ENCODE measurements around the gene ZBTB7C. TPM values are rescaled to one million over a fixed set of nuclear protein-coding genes. Genes with fewer than 3 reads are reported as not detected.

Gene ZBTB7C
- total RNA-seq, 2 experiments from 2014 or later, result 0.09 TPM; not detected in 1

- H3K36me3 Mint-ChIP-seq, result no peaks in the 10 kb centered on the region
- no peaks in the 10 kb centered on the region for H3K9me3 Mint-ChIP-seq (ENCODE audit: low read depth)
- H3K4me1 Mint-ChIP-seq, result peaks cover 29% of the 10 kb centered on the region
- no peak overlapping the region for H3K4me3 Mint-ChIP-seq
- DNase-seq (no peak), ATAC-seq (no peak)
- peaks cover 39% of the 10 kb centered on the region for H3K27me3 Mint-ChIP-seq
- no peak overlapping the region for H3K27ac Mint-ChIP-seq
- CTCF ChIA-PET, result no interaction called here
Measured at GRCh38 chr18:48122376-48122775, 286.8 kb downstream of the ZBTB7C start.

- Mint-ChIP-seq H3K27ac (no peak overlapping the region), H3K27me3 (peaks cover 38% of the 10 kb centered on the region), H3K4me3 (no peak overlapping the region), H3K9me3 (ENCODE audit: low read depth) (no peaks in the 10 kb centered on the region), H3K4me1 (peaks cover 29% of the 10 kb centered on the region), H3K36me3 (no peaks in the 10 kb centered on the region)
- no peak for ATAC-seq
- CTCF ChIA-PET, result interaction anchor here (1.6 kb wide), 1 partner anchor 11 kb away, joined by 3 read pairs; no protein-coding TSS in a partner anchor
- DNase-seq, result no peak
Measured at GRCh38 chr18:48121752-48122151, 287.4 kb downstream of the ZBTB7C start.

GRCh38 chr18:48119204-48119603 lies 290.0 kb downstream of the ZBTB7C start:
- Mint-ChIP-seq H3K4me1 (peaks cover 11% of the 10 kb centered on the region), H3K9me3 (ENCODE audit: low read depth) (no peaks in the 10 kb centered on the region), H3K4me3 (no peak overlapping the region), H3K36me3 (no peaks in the 10 kb centered on the region), H3K27ac (no peak overlapping the region), H3K27me3 (peaks cover 36% of the 10 kb centered on the region)
- ATAC-seq, result no peak
- CTCF ChIA-PET, result no interaction called here
- no peak for DNase-seq

- no peak overlapping the region for H3K4me3 Mint-ChIP-seq
Measured at GRCh38 chr18:48116873-48117630, 292.1 kb downstream of the ZBTB7C start.

GRCh38 chr18:48116017-48116416 lies 293.2 kb downstream of the ZBTB7C start:
- DNase-seq (no peak), ATAC-seq (no peak)
- Mint-ChIP-seq H3K4me3 (no peak overlapping the region), H3K36me3 (no peaks in the 10 kb centered on the region), H3K27me3 (peaks cover 43% of the 10 kb centered on the region), H3K27ac (no peak overlapping the region), H3K4me1 (peaks cover 4% of the 10 kb centered on the region), H3K9me3 (ENCODE audit: low read depth) (no peaks in the 10 kb centered on the region)
- CTCF ChIA-PET, result interaction anchor here (0.6 to 1.1 kb wide), 2 partner anchors 7 to 305 kb away, joined by 3 to 4 read pairs; no protein-coding TSS in a partner anchor

More at GRCh38 chr18:48116873-48117630, 292.1 kb downstream of the ZBTB7C start:
- Mint-ChIP-seq H3K9me3 (ENCODE audit: low read depth) (no peaks in the 10 kb centered on the region), H3K27ac (no peak overlapping the region), H3K4me1 (no peaks in the 10 kb centered on the region), H3K27me3 (peaks cover 38% of the 10 kb centered on the region), H3K36me3 (no peaks in the 10 kb centered on the region)
- DNase-seq (no peak), ATAC-seq (no peak)
- CTCF ChIA-PET, result no interaction called here

- Mint-ChIP-seq H3K4me3 (no peak overlapping the region), H3K36me3 (no peaks in the 10 kb centered on the region), H3K27me3 (peaks cover 40% of the 10 kb centered on the region), H3K9me3 (ENCODE audit: low read depth) (no peaks in the 10 kb centered on the region), H3K4me1 (peaks cover 4% of the 10 kb centered on the region), H3K27ac (no peak overlapping the region)
- CTCF ChIA-PET, result no interaction called here
- DNase-seq (no peak), ATAC-seq (no peak)
Measured at GRCh38 chr18:48113691-48114090, 295.5 kb downstream of the ZBTB7C start.

- no peak overlapping the region for H3K4me3 Mint-ChIP-seq
- H3K9me3 Mint-ChIP-seq (ENCODE audit: low read depth), result no peaks in the 10 kb centered on the region
- no peaks in the 10 kb centered on the region for H3K36me3 Mint-ChIP-seq
- H3K4me1 Mint-ChIP-seq, result peaks cover 7% of the 10 kb centered on the region
- peaks cover 40% of the 10 kb centered on the region for H3K27me3 Mint-ChIP-seq
- ATAC-seq (no peak), DNase-seq (no peak)
- no peak overlapping the region for H3K27ac Mint-ChIP-seq
- CTCF ChIA-PET, result no interaction called here
Measured at GRCh38 chr18:48111587-48111986, 297.6 kb downstream of the ZBTB7C start.

GRCh38 chr18:48110797-48111196 lies 298.4 kb downstream of the ZBTB7C start:
- CTCF ChIA-PET, result interaction anchor here (0.9 kb wide), 1 partner anchor 10 kb away, joined by 3 read pairs; no protein-coding TSS in a partner anchor
- no peak for ATAC-seq
- no peak for DNase-seq
- Mint-ChIP-seq H3K27ac (no peak overlapping the region), H3K27me3 (peaks cover 48% of the 10 kb centered on the region), H3K36me3 (no peaks in the 10 kb centered on the region), H3K4me3 (no peak overlapping the region), H3K9me3 (ENCODE audit: low read depth) (no peaks in the 10 kb centered on the region), H3K4me1 (peaks cover 7% of the 10 kb centered on the region)

GRCh38 chr18:48109961-48110493 lies 299.2 kb downstream of the ZBTB7C start:
- H3K27me3 Mint-ChIP-seq, result peaks cover 56% of the 10 kb centered on the region
- H3K9me3 Mint-ChIP-seq (ENCODE audit: low read depth), result no peaks in the 10 kb centered on the region
- DNase-seq (no peak), ATAC-seq (no peak)
- no peaks in the 10 kb centered on the region for H3K36me3 Mint-ChIP-seq
- CTCF ChIA-PET, result interaction anchor here (0.9 kb wide), 1 partner anchor 11 kb away, joined by 3 read pairs; no protein-coding TSS in a partner anchor
- peaks cover 7% of the 10 kb centered on the region for H3K4me1 Mint-ChIP-seq
- no peak overlapping the region for H3K4me3 Mint-ChIP-seq
- no peak overlapping the region for H3K27ac Mint-ChIP-seq

GRCh38 chr18:48108136-48108535 lies 301.0 kb downstream of the ZBTB7C start:
- CTCF ChIA-PET, result no interaction called here
- Mint-ChIP-seq H3K4me1 (peaks cover 7% of the 10 kb centered on the region), H3K27me3 (peaks cover 61% of the 10 kb centered on the region), H3K4me3 (no peak overlapping the region), H3K9me3 (ENCODE audit: low read depth) (no peaks in the 10 kb centered on the region), H3K36me3 (no peaks in the 10 kb centered on the region), H3K27ac (no peak overlapping the region)
- ATAC-seq (no peak), DNase-seq (no peak)

GRCh38 chr18:48106976-48107781 lies 302.0 kb downstream of the ZBTB7C start:
- DNase-seq (no peak), ATAC-seq (no peak)
- no peak overlapping the region for H3K4me3 Mint-ChIP-seq
- CTCF ChIA-PET, result interaction anchor here (0.6 kb wide), 1 partner anchor 220 kb away, joined by 3 read pairs; no protein-coding TSS in a partner anchor
- H3K36me3 Mint-ChIP-seq, result no peaks in the 10 kb centered on the region
- no peaks in the 10 kb centered on the region for H3K9me3 Mint-ChIP-seq (ENCODE audit: low read depth)
- H3K4me1 Mint-ChIP-seq, result peaks cover 7% of the 10 kb centered on the region
- H3K27me3 Mint-ChIP-seq, result peaks cover 64% of the 10 kb centered on the region
- H3K27ac Mint-ChIP-seq, result no peak overlapping the region

- no peaks in the 10 kb centered on the region for H3K36me3 Mint-ChIP-seq
- H3K4me3 Mint-ChIP-seq, result no peak overlapping the region
- ATAC-seq (no peak), DNase-seq (no peak)
- H3K27me3 Mint-ChIP-seq, result peaks cover 69% of the 10 kb centered on the region
- H3K4me1 Mint-ChIP-seq, result peaks cover 5% of the 10 kb centered on the region
- no peak overlapping the region for H3K27ac Mint-ChIP-seq
- CTCF ChIA-PET, result interaction anchor here (0.6 kb wide), 1 partner anchor 220 kb away, joined by 3 read pairs; no protein-coding TSS in a partner anchor
- no peaks in the 10 kb centered on the region for H3K9me3 Mint-ChIP-seq (ENCODE audit: low read depth)
Measured at GRCh38 chr18:48106498-48106897, 302.7 kb downstream of the ZBTB7C start.

- H3K4me3 Mint-ChIP-seq, result no peak overlapping the region
- no peaks in the 10 kb centered on the region for H3K36me3 Mint-ChIP-seq
- H3K4me1 Mint-ChIP-seq, result peaks cover 3% of the 10 kb centered on the region
- H3K27ac Mint-ChIP-seq, result no peak overlapping the region
- no peak for ATAC-seq
- H3K27me3 Mint-ChIP-seq, result peaks cover 67% of the 10 kb centered on the region
- CTCF ChIA-PET, result no interaction called here
- no peaks in the 10 kb centered on the region for H3K9me3 Mint-ChIP-seq (ENCODE audit: low read depth)
- no peak for DNase-seq
Measured at GRCh38 chr18:48105317-48105716, 303.9 kb downstream of the ZBTB7C start.
